Parathyroid adenoma (tissue), 2 donors: ENCODE data around the gene CSRNP3.

Source experiments
- H2AFZ ChIP-seq: fragments of 300-600 bp; sonication (generic); one replicate; pipeline ENCODE4 v1.7.0; 2017; ENCODE audit warnings: antibody characterized with exemption, mild to moderate bottlenecking
- H3K27ac ChIP-seq: fragments of 300-600 bp; sonication (generic); one replicate; pipeline ENCODE4 v1.7.0; 2017
- H3K27me3 ChIP-seq: fragments of 300-600 bp; sonication (generic); one replicate; pipeline ENCODE4 v1.7.0; 2017; ENCODE audit warnings: low read length; ENCODE audit not compliant: control insufficient read depth, insufficient read depth
- H3K36me3 ChIP-seq: fragments of 300-600 bp; sonication (generic); one replicate; pipeline ENCODE4 v1.7.0; 2017; ENCODE audit warnings: low read length; ENCODE audit not compliant: control insufficient read depth, insufficient read depth
- H3K4me1 ChIP-seq: fragments of 300-600 bp; sonication (generic); one replicate; pipeline ENCODE4 v1.7.0; 2017; ENCODE audit warnings: control low read depth
- H3K4me2 ChIP-seq: fragments of 300-600 bp; sonication (generic); one replicate; pipeline ENCODE4 v1.7.0; 2017; ENCODE audit warnings: low read length
- H3K4me3 ChIP-seq: fragments of 300-600 bp; sonication (generic); one replicate; pipeline ENCODE4 v1.7.0; 2017; ENCODE audit warnings: low read depth, low read length
- H3K79me2 ChIP-seq: fragments of 300-600 bp; sonication (generic); one replicate; pipeline ENCODE4 v1.7.0; 2017; ENCODE audit warnings: control low read depth
- H3K9ac ChIP-seq: fragments of 300-600 bp; sonication (generic); one replicate; pipeline ENCODE4 v1.7.0; 2017; ENCODE audit warnings: mild to moderate bottlenecking
- H3K9me3 ChIP-seq: fragments of 300-600 bp; sonication (generic); one replicate; pipeline ENCODE4 v1.7.0; 2017; ENCODE audit warnings: low read length; ENCODE audit not compliant: control insufficient read depth
- TF ChIP-seq, protein P1 (sequence below): fragments of 300-600 bp; sonication (generic); IDR thresholded peaks from one replicate; pipeline ENCODE4 v1.7.0; 2017; ENCODE audit warnings: antibody characterized with exemption, mild to moderate bottlenecking
- donor health status: primary hyperparathyroidism.

The CSRNP3 gene

DNA sequence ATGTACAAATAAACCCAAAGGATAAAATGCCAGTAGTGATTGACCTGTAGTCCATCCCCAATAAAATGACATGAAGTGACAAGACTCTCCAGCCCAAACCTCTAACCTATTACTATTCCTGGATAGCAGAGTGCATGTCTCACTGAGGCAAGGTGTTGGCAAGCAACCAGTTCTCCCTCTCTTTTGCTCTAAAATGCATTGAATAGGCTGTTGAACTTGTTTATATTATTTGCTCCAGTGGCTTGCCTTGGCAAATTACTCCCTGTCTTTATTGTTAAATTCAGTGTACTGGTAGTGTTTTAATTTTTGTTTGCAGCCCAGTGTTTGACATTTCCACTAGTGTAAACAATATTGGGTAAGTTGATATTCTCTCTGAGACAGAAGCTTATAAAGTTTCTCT, 70.5 kb downstream of the CSRNP3 start:
- H3K36me3 ChIP-seq, result no peaks in the 10 kb centered on the region
- no peak overlapping the region for H3K4me3 ChIP-seq
- no peaks in the 10 kb centered on the region for H3K27me3 ChIP-seq
- no peak overlapping the region for H3K4me2 ChIP-seq
- no peaks in the 10 kb centered on the region for H3K4me1 ChIP-seq
- H3K9ac ChIP-seq, result no peak overlapping the region
- H3K79me2 ChIP-seq, result no peaks in the 10 kb centered on the region
- TF ChIP-seq, protein P1, sequence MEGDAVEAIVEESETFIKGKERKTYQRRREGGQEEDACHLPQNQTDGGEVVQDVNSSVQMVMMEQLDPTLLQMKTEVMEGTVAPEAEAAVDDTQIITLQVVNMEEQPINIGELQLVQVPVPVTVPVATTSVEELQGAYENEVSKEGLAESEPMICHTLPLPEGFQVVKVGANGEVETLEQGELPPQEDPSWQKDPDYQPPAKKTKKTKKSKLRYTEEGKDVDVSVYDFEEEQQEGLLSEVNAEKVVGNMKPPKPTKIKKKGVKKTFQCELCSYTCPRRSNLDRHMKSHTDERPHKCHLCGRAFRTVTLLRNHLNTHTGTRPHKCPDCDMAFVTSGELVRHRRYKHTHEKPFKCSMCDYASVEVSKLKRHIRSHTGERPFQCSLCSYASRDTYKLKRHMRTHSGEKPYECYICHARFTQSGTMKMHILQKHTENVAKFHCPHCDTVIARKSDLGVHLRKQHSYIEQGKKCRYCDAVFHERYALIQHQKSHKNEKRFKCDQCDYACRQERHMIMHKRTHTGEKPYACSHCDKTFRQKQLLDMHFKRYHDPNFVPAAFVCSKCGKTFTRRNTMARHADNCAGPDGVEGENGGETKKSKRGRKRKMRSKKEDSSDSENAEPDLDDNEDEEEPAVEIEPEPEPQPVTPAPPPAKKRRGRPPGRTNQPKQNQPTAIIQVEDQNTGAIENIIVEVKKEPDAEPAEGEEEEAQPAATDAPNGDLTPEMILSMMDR, result no peak
- H2AFZ ChIP-seq, result no peak overlapping the region
- no peaks in the 10 kb centered on the region for H3K9me3 ChIP-seq
- no peak overlapping the region for H3K27ac ChIP-seq

DNA sequence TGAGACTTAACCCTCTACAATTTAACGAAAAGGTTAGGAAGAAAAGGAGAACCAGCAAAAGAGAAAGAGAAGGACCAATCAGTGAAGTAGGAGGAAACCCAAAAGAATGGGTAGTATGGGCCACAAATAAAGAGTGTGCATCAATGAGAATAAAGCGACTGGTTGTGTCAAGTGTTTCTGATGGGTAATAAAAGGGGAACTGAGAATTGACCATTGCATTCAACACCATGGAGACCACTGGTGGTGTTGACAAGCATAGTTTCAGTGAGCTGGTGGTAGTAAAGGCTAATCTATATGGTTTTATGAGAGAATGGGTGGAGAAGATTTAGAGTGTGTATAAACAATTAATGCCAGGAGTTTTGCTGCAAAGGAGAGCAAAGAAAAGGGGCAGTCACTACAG, 75.4 kb downstream of the CSRNP3 start:
- TF ChIP-seq, protein P1, result no peak

DNA sequence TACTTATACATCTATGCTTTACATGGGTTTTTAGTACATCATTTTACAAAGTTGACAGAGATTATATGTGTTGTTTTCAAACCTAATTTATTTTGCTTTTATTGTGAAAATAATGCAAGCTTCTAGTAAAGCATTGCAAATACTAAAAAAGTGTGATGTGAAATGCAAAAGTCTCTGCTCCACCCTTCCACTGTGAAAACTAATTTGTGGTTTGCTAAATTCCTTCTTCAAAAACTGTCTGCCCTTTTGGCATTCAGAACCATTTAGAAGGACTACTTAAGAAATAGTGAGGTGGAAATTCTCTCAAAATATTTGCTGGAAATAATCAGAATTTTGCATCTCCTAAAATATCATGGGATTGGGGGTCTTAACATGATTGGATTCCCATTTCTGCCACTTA, 78.4 kb downstream of the CSRNP3 start:
- H3K9ac ChIP-seq, result no peak overlapping the region
- TF ChIP-seq, protein P1, result no peak
- no peak overlapping the region for H2AFZ ChIP-seq
- no peaks in the 10 kb centered on the region for H3K79me2 ChIP-seq
- no peak overlapping the region for H3K4me2 ChIP-seq
- no peaks in the 10 kb centered on the region for H3K27me3 ChIP-seq
- H3K4me3 ChIP-seq, result no peak overlapping the region
- H3K9me3 ChIP-seq, result no peaks in the 10 kb centered on the region
- H3K36me3 ChIP-seq, result no peaks in the 10 kb centered on the region
- H3K4me1 ChIP-seq, result no peaks in the 10 kb centered on the region
- no peak overlapping the region for H3K27ac ChIP-seq

More for the DNA sequence above, 75.4 kb downstream of the CSRNP3 start:
- Histone ChIP-seq H3K79me2 (no peaks in the 10 kb centered on the region), H3K36me3 (no peaks in the 10 kb centered on the region), H3K4me2 (no peak overlapping the region), H3K9ac (no peak overlapping the region), H3K27ac (no peak overlapping the region), H3K27me3 (no peaks in the 10 kb centered on the region), H3K4me3 (no peak overlapping the region), H3K9me3 (no peaks in the 10 kb centered on the region), H3K4me1 (no peaks in the 10 kb centered on the region), H2AFZ (no peak overlapping the region)

DNA sequence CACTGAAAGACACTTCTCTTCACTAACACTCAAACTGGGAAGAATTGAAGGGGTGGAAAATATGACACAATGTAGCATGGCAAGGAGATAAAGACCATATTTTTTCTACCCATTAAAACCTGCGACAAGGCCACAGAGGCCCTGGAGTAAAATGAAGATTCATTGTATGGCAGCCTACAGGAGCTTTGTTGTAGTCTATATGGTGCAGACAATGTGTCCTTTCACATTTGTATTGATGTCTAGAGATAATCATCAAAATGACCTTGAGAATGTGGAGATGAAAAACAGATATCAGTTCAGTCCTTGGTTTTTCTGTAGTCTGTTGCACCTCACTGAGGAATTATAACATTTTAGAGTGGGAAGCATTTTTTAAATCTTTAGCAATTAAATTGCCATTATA, 80.1 kb downstream of the CSRNP3 start:
- H3K4me3 ChIP-seq, result no peak overlapping the region
- no peaks in the 10 kb centered on the region for H3K36me3 ChIP-seq
- H3K27ac ChIP-seq, result no peak overlapping the region
- H3K4me2 ChIP-seq, result no peak overlapping the region
- TF ChIP-seq, protein P1, result no peak
- no peak overlapping the region for H3K9ac ChIP-seq
- H3K4me1 ChIP-seq, result no peaks in the 10 kb centered on the region
- no peaks in the 10 kb centered on the region for H3K9me3 ChIP-seq
- no peaks in the 10 kb centered on the region for H3K27me3 ChIP-seq
- H2AFZ ChIP-seq, result no peak overlapping the region
- no peaks in the 10 kb centered on the region for H3K79me2 ChIP-seq

DNA sequence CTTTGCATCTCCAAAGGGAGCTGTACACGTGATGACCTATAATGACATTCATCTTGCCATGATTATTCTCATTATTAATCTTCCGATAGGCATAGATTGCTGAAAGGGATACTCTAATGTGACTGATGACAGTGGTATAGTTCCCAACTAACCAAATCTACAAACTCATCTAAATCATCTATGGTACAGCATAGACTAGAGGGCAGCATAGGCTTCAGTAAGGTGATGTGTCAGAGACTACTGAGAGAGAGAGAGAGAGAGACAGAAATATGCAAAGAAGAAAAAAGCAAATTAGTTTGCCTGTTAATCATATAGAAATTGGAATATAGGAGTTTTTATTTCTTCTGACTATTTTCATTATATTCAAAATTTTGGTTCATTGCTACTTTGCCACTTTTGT, 89.3 kb downstream of the CSRNP3 start:
- Histone ChIP-seq H3K9ac (no peak overlapping the region), H3K4me2 (no peak overlapping the region), H3K27ac (no peak overlapping the region), H3K9me3 (no peaks in the 10 kb centered on the region), H3K4me1 (no peaks in the 10 kb centered on the region), H3K27me3 (no peaks in the 10 kb centered on the region), H3K79me2 (no peaks in the 10 kb centered on the region), H3K36me3 (no peaks in the 10 kb centered on the region), H3K4me3 (no peak overlapping the region), H2AFZ (no peak overlapping the region)
- TF ChIP-seq, protein P1, result no peak
